Lung (tissue), 12 donors: Measurements from ENCODE around the gene CHD6. TPM values are rescaled to one million over a fixed set of nuclear protein-coding genes. Genes with fewer than 3 reads are reported as not detected.

Source experiments
- ATAC-seq: fragments of 200-7000 bp; cut with Tn5 transposase; one replicate; pipeline ENCODE4 v1.9.1; 2020; ENCODE audit warnings: moderate number of reproducible peaks; ENCODE audit not compliant: insufficient read depth, low FRiP score
- DNase-seq, 3 donors: peaks; one replicate each; pipeline ENCODE4 v3.0.0-alpha.2; 2013 to 2017
- H3K27ac ChIP-seq, 2 donors: one replicate each; pipeline ENCODE4 v1.5.1; 2013; ENCODE audit warnings: mild to moderate bottlenecking in 2 of 2, moderate library complexity in 2 of 2, control low read depth in 1 of 2, inconsistent platforms in 1 of 2, low read depth in 1 of 2, low read length in 1 of 2
- H3K27me3 ChIP-seq, 3 donors: one replicate each; pipeline ENCODE4 v1.5.1; 2013; ENCODE audit warnings: low read length in 2 of 3; ENCODE audit not compliant: control insufficient read depth in 3 of 3, insufficient read depth in 3 of 3
- H3K36me3 ChIP-seq, 4 donors: one replicate each; pipeline ENCODE4 v1.5.1; 2013; ENCODE audit warnings: low read length in 4 of 4, mild to moderate bottlenecking in 1 of 4, moderate library complexity in 1 of 4; ENCODE audit not compliant: control insufficient read depth in 4 of 4, insufficient read depth in 4 of 4
- H3K4me1 ChIP-seq, 5 donors: one replicate each; pipeline ENCODE4 v1.5.1; 2013; ENCODE audit warnings: low read length in 5 of 5, mild to moderate bottlenecking in 2 of 5, moderate library complexity in 1 of 5; ENCODE audit not compliant: control insufficient read depth in 5 of 5, insufficient read depth in 5 of 5
- H3K4me3 ChIP-seq: one replicate; pipeline ENCODE4 v1.5.1; 2013; ENCODE audit warnings: mild to moderate bottlenecking, control low read depth, moderate library complexity
- H3K9ac ChIP-seq, 2 donors: one replicate each; pipeline ENCODE4 v1.5.1; 2013; ENCODE audit warnings: low read length in 2 of 2, control low read depth in 1 of 2; ENCODE audit not compliant: insufficient read depth in 1 of 2
- H3K9me3 ChIP-seq, 4 donors: one replicate each; pipeline ENCODE4 v1.5.1; 2013; ENCODE audit warnings: low read length in 3 of 4, mild to moderate bottlenecking in 1 of 4, moderate library complexity in 1 of 4; ENCODE audit not compliant: control insufficient read depth in 4 of 4, insufficient read depth in 3 of 4
- CTCF ChIP-seq: IDR thresholded peaks from 2 replicates; pipeline ENCODE4 v1.5.1; 2012; ENCODE audit warnings: mild to moderate bottlenecking; ENCODE audit errors: control extremely low read depth, extremely low read depth
- WGBS, 2 donors: extraction: QIAGEN DNeasy Blood & Tissue Kit; methylation state at CpG; one replicate each; pipeline ENCODE4 v1.1.7; 2013; 5-methylcytosine and 5-hydroxymethylcytosine counted together
- polyA plus RNA-seq, 2 donors: library from polyadenylated mRNA; stranded (reverse); fragments of 200-250 nt; gene quantifications; one replicate each; pipeline ENCODE4 v1.2.1, GENCODE V29; 2013
- total RNA-seq, 2 donors: library from RNA; depleted of rRNA in 1 of 2; stranded (reverse); fragments of >200 nt in 1 of 2; gene quantifications; one replicate each; pipeline ENCODE4 v1.2.1, GENCODE V29; 2014 to 2021
- donor health status: control.
- donor health status: control.
- donor health status: Bipolar disorder and iron deficiency.
- donor health status: healthy.
- donor health status: DM: yes; HTN: yes; CAD: no.

CHD6 gene
- total and polyA plus RNA-seq, 4 donors = 5.0 to 95.3 (median 21.0) TPM

- no peak for DNase-seq
- TF ChIP-seq CTCF = no peak
- Histone ChIP-seq H3K27me3 (no peaks in the 10 kb centered on the region), H3K9me3 (peaks cover 0 to 1% (median 0%) of the 10 kb centered on the region in 4 donors), H3K4me1 (no peaks in the 10 kb centered on the region), H3K9ac (no peak overlapping the region), H3K27ac (no peak overlapping the region), H3K36me3 (peaks cover 20 to 58% (median 45%) of the 10 kb centered on the region in 4 donors), H3K4me3 (no peak overlapping the region)
- no peak for ATAC-seq
Measured at GRCh38 chr20:41443691-41444090, 174.5 kb downstream of the CHD6 start.

GRCh38 chr20:41440882-41441281, 177.3 kb downstream of the CHD6 start:
- Histone ChIP-seq H3K27ac (no peak overlapping the region), H3K4me3 (no peak overlapping the region), H3K9me3 (peaks cover 0 to 1% (median 0%) of the 10 kb centered on the region in 4 donors), H3K9ac (no peak overlapping the region), H3K36me3 (peaks cover 19 to 60% (median 38%) of the 10 kb centered on the region in 4 donors), H3K27me3 (no peaks in the 10 kb centered on the region), H3K4me1 (no peaks in the 10 kb centered on the region)
- ATAC-seq (no peak), DNase-seq (no peak)
- 89 to 96% methylated on average over 3 of the region's 3 CpGs for WGBS, 2 donors
- no peak for TF ChIP-seq CTCF

GRCh38 chr20:41437836-41438235, 180.3 kb downstream of the CHD6 start:
- Histone ChIP-seq H3K4me1 (no peaks in the 10 kb centered on the region), H3K9me3 (no peaks in the 10 kb centered on the region), H3K27me3 (no peaks in the 10 kb centered on the region), H3K4me3 (no peak overlapping the region), H3K27ac (no peak overlapping the region), H3K9ac (no peak overlapping the region), H3K36me3 (peaks cover 18 to 53% (median 36%) of the 10 kb centered on the region in 4 donors)
- ATAC-seq (no peak), DNase-seq (no peak)
- 64 to 65% methylated on average over 2 of the region's 2 CpGs for WGBS, 2 donors
- TF ChIP-seq CTCF = no peak

GRCh38 chr20:41436679-41437078, 181.5 kb downstream of the CHD6 start:
- Histone ChIP-seq H3K4me3 (no peak overlapping the region), H3K4me1 (no peaks in the 10 kb centered on the region), H3K27ac (no peak overlapping the region), H3K9ac (no peak overlapping the region), H3K36me3 (peaks cover 15 to 44% (median 32%) of the 10 kb centered on the region in 4 donors), H3K27me3 (no peaks in the 10 kb centered on the region), H3K9me3 (no peaks in the 10 kb centered on the region)
- TF ChIP-seq CTCF = no peak
- no peak for DNase-seq
- ATAC-seq = no peak
- 41 to 81% methylated on average over 4 of the region's 4 CpGs for WGBS, 2 donors
